Heart left ventricle (tissue), 16 donors: ENCODE measurements around the gene SRXN1. TPM values are rescaled to one million over a fixed set of nuclear protein-coding genes. Genes with fewer than 3 reads are reported as not detected.

Experiments
- ATAC-seq, 4 donors: fragments of 200-7000 bp; cut with Tn5 transposase; one replicate each; pipeline ENCODE4 v1.9.1; 2020 to 2022; ENCODE audit warnings: moderate library complexity in 4 of 4, mild to moderate bottlenecking in 3 of 4, moderate number of reproducible peaks in 1 of 4
- DNase-seq, 5 donors: peaks; one replicate each; pipeline ENCODE4 v3.0.0-alpha.2; 2020
- H3K27ac ChIP-seq, 12 donors: fragments of 200-600 bp; sonication (generic) in 4 of 12; one replicate each; pipeline versions ENCODE4 v1.5.0 to v1.8.0; 2016 to 2022; ENCODE audit warnings: mild to moderate bottlenecking in 2 of 12
- H3K27me3 ChIP-seq, 9 donors: fragments of 200-600 bp; sonication (generic) in 2 of 9; one replicate each; pipeline versions ENCODE4 v1.5.1 to v1.8.0; 2016 to 2022; ENCODE audit warnings: mild to moderate bottlenecking in 3 of 9
- H3K36me3 ChIP-seq, 9 donors: fragments of 200-600 bp; sonication (generic) in 2 of 9; one replicate each; pipeline versions ENCODE4 v1.5.0 to v1.8.0; 2018 to 2022; ENCODE audit warnings: mild to moderate bottlenecking in 2 of 9
- H3K4me1 ChIP-seq, 12 donors: fragments of 200-600 bp; sonication (generic) in 4 of 12; one replicate each; pipeline versions ENCODE4 v1.5.0 to v1.8.0; 2016 to 2022; ENCODE audit warnings: mild to moderate bottlenecking in 3 of 12
- H3K4me3 ChIP-seq, 12 donors: fragments of 200-600 bp; sonication (generic) in 4 of 12; one replicate each; pipeline versions ENCODE4 v1.5.0 to v1.8.0; 2017 to 2022; ENCODE audit warnings: mild to moderate bottlenecking in 9 of 12, moderate library complexity in 4 of 12
- H3K9me3 ChIP-seq, 12 donors: fragments of 200-600 bp; sonication (generic) in 4 of 12; one replicate each; pipeline versions ENCODE4 v1.5.0 to v1.8.0; 2016 to 2022; ENCODE audit warnings: mild to moderate bottlenecking in 1 of 12
- CTCF ChIP-seq, 12 donors: fragments of 200-600 bp; sonication (generic) in 4 of 12; IDR thresholded peaks; one replicate each; pipeline versions ENCODE4 v1.5.0 to v1.8.0; 2018 to 2022; ENCODE audit warnings: antibody characterized with exemption in 12 of 12, mild to moderate bottlenecking in 5 of 12
- POLR2A ChIP-seq, 2 donors: fragments of 450-650 bp; IDR thresholded peaks; one replicate each; pipeline ENCODE4 v1.6.1; 2017; ENCODE audit warnings: antibody characterized with exemption in 2 of 2, mild to moderate bottlenecking in 2 of 2, moderate library complexity in 2 of 2
- WGBS, 4 donors: extraction: QIAGEN DNeasy Blood & Tissue Kit in 2 of 4; methylation state at CpG; one replicate each; pipeline versions ENCODE4 v1.1.5 to v1.1.7; 2013 to 2018; 5-methylcytosine and 5-hydroxymethylcytosine counted together
- intact Hi-C, 10 donors: fragments of 100-400 bp; cut with DNase I; formaldehyde crosslinking; loops; one replicate each; pipeline versions ENCODE4 v1.11.1 to v1.14.2; 2022
- polyA plus RNA-seq, 2 donors: library from polyadenylated mRNA; stranded (reverse); fragments of 200-250 nt; gene quantifications; one replicate each; pipeline ENCODE4 v1.2.3, GENCODE V29; 2013
- total RNA-seq, 9 donors: library from RNA; depleted of rRNA in 2 of 9; stranded (reverse); fragments of >200 nt in 2 of 9; fragmentation: NEBNext Ultra II Directional in 3 of 9; extraction: Animal tissue kit (Norgen Biotek cat#: 25700) in 3 of 9; gene quantifications; one replicate each; pipeline versions ENCODE4 v1.1.0 to v1.2.4, GENCODE V29; 2016 to 2023
- donor health status: ischemic (EF 13 %, LVEDD 7.1; RV severe dilation, severe dysfunction).
- donor health status: healthy with polysubstance abuse.
- donor health status: DM: no; HTN: yes; CAD: no.
- donor health status: DM: no; HTN: no; CAD: no.
- donor health status: ischemic (EF 25% LVEDD 6.9; RV normal size, moderate dysfunction).
- donor health status: ischemic (EF 25% LVEDD 5.7; RV mildly dilated, moderate dysfunction).
- donor health status: healthy.
- donor health status: DM: yes; HTN: yes; CAD: no.
- donor health status: ischemic (EF 35%, LVEDD 5.7; RV mildly dilated, moderate dysfunction).
- donor health status: nonischemic (EF 11% LVEDD 7.7; RV severe dilation, severe dysfunction).
- donor health status: DM: yes; HTN: yes; CAD: no.
- donor health status: PGD.
- donor health status: ischemic (EF 29% LVEDD 5.4; RV normal size, mild dysfunction).
- donor health status: nonischemic (EF 23%, LVEDD 6.1; RV moderate dilation, normal function).

SRXN1 gene
- total and polyA plus RNA-seq, 11 donors: 11.8 to 147 (median 39.1) TPM

DNA sequence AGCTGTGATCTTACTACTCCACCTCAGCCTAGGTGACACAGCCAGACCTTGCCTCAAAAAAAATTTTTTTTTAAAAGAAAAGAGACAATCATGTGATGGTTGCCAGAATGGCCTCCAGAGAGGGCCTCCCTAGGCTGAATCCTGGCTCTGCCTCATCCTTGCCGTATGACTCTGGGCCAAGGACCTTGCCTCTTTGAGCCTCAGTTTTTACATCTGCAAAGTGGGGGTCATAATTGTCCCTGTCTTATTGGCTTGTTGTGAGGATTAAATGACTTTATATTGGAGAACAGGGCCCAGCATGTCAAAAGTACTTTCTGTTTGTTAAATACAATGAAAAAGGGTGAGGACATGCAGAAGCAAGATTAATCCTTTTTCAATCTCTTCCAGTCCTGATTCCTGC lies 14.4 kb downstream of the SRXN1 start:
- Histone ChIP-seq H3K36me3 (no peaks in the 10 kb centered on the region), H3K9me3 (no peaks in the 10 kb centered on the region), H3K4me1 (peaks cover 0 to 10% (median 1%) of the 10 kb centered on the region in 12 donors), H3K4me3 (no peak overlapping the region), H3K27me3 (peaks cover 0 to 4% (median 0%) of the 10 kb centered on the region in 9 donors), H3K27ac (no peak overlapping the region)
- ATAC-seq: no peak
- no peak for TF ChIP-seq CTCF (IDR thresholded peaks at IDR 0.05)
- no peak for TF ChIP-seq POLR2A (IDR thresholded peaks at IDR 0.05)
- intact Hi-C loops: no loop called here
- 47 to 88% (median 71%) methylated on average over 1 of the region's 1 CpG for WGBS, 4 donors
- no peak for DNase-seq

DNA sequence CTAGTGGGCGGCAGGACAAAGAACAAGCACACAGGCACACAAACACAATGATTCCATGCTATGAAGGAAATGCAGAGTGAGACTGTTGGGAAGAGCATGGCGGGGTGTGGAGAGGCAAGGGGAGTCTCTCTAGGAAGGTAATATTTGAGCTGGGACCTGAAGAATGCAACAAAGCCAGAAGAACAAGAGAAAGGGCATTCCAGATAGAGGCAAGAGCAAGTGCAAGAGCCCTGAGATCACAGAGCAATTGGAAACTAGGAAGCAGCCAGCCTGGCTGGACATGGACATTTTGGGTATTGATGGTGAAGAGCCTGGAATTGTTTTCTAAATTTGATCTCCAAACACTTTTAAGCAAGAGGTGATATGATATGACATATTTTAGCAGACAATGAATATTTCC lies 15.4 kb downstream of the SRXN1 start:
- no peak overlapping the region for H3K4me3 ChIP-seq
- no peaks in the 10 kb centered on the region for H3K9me3 ChIP-seq
- no peaks in the 10 kb centered on the region for H3K36me3 ChIP-seq
- TF ChIP-seq POLR2A (IDR thresholded peaks at IDR 0.05): no peak
- peaks cover 0 to 4% (median 0%) of the 10 kb centered on the region in 12 donors for H3K4me1 ChIP-seq
- H3K27me3 ChIP-seq: peaks cover 0 to 2% (median 0%) of the 10 kb centered on the region in 9 donors
- WGBS, 4 donors: 82 to 93% (median 88%) methylated on average over 2 of the region's 2 CpGs
- H3K27ac ChIP-seq: no peak overlapping the region
- ATAC-seq: no peak
- DNase-seq: no peak
- intact Hi-C loops: no loop called here

DNA sequence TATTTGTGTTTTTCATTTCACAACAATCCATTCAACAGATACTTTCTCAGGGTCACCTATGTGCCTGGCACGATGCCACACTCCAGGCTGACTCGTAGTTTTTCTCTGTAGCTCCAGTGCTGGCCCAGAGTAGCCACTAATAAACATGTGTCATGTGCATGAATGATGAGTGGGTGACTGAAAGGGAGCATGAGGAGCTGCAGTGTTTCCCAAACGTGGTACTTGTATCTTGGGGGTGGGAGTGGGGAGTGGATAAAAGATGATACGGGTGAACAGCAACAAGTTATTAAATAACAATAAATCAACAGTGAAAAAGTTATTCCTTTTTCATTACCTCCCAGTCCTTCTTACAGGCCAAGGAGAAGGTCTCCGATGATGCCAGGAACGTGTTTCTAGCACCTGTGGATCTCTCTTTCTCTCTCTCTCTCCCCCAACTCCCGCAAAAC lies 17.1 kb downstream of the SRXN1 start:
- DNase-seq (no peak), ATAC-seq (peak in 1 of 4 donors; percentile 12)
- Histone ChIP-seq H3K9me3 (no peaks in the 10 kb centered on the region), H3K4me1 (peaks cover 0 to 5% (median 0%) of the 10 kb centered on the region in 12 donors), H3K27me3 (no peaks in the 10 kb centered on the region), H3K4me3 (no peak overlapping the region), H3K36me3 (no peaks in the 10 kb centered on the region), H3K27ac (no peak overlapping the region)
- TF ChIP-seq CTCF (IDR thresholded peaks at IDR 0.05): no peak
- 55 to 65% (median 58%) methylated on average over 7 of the region's 7 CpGs for WGBS, 4 donors
- intact Hi-C loops: no loop called here

GRCh38 chr20:635028-635892 lies 17.7 kb downstream of the SRXN1 start:
- Histone ChIP-seq H3K4me3 (no peak overlapping the region), H3K9me3 (no peaks in the 10 kb centered on the region), H3K36me3 (no peaks in the 10 kb centered on the region), H3K27me3 (no peaks in the 10 kb centered on the region), H3K27ac (no peak overlapping the region), H3K4me1 (peaks cover 0 to 8% (median 0%) of the 10 kb centered on the region in 12 donors)
- intact Hi-C loops: no loop called here
- DNase-seq: no peak
- TF ChIP-seq POLR2A (IDR thresholded peaks at IDR 0.05) (no peak), CTCF (IDR thresholded peaks at IDR 0.05) (no peak)
- 80 to 84% (median 83%) methylated on average over 9 of the region's 9 CpGs for WGBS, 4 donors
- no peak for ATAC-seq
